Right lobe of liver (tissue), 4 donors: ENCODE results near the gene RECK.

ENCODE experiments used
- POLR2A ChIP-seq: fragments of 450-650 bp; IDR thresholded peaks from one replicate; pipeline ENCODE4 v1.6.1; 2017; ENCODE audit warnings: antibody characterized with exemption, mild to moderate bottlenecking
- TF ChIP-seq, protein P1 (sequence below), 4 donors: fragments of 200-600 bp in 3 of 4; fragments of 450-650 bp in 1 of 4; IDR thresholded peaks; one replicate each; pipeline versions ENCODE4 v1.5.1 to v1.8.0; 2016 to 2022; ENCODE audit warnings: antibody characterized with exemption in 4 of 4, mild to moderate bottlenecking in 2 of 4
- donor health status: DM: no; HTN: no; CAD: no.
- donor health status: DM: no; HTN: no; CAD: no.
- donor health status: DM: no; HTN: yes; CAD: no.

DNA sequence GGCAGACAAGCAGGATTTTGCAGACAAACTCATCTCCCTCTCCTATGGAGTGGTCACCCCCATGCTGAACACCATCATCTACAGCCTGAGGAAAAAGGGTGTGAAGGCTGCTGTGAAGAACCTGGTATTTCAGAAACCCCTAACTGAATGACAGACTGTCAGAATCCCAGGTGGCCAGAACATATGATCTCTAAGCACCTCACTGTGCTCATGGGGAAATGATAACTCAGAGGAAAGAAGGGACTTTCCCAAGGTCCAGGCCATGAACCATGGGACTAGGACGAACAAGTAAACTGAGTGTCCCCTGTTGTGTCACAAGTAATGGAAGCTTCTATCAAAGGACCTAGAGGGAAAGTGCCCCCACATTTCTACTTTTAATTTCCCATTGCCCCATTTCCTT is 14.7 kb upstream of the RECK start:
- TF ChIP-seq, protein P1, sequence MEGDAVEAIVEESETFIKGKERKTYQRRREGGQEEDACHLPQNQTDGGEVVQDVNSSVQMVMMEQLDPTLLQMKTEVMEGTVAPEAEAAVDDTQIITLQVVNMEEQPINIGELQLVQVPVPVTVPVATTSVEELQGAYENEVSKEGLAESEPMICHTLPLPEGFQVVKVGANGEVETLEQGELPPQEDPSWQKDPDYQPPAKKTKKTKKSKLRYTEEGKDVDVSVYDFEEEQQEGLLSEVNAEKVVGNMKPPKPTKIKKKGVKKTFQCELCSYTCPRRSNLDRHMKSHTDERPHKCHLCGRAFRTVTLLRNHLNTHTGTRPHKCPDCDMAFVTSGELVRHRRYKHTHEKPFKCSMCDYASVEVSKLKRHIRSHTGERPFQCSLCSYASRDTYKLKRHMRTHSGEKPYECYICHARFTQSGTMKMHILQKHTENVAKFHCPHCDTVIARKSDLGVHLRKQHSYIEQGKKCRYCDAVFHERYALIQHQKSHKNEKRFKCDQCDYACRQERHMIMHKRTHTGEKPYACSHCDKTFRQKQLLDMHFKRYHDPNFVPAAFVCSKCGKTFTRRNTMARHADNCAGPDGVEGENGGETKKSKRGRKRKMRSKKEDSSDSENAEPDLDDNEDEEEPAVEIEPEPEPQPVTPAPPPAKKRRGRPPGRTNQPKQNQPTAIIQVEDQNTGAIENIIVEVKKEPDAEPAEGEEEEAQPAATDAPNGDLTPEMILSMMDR (IDR thresholded peaks at IDR 0.05) = no peak
- no peak for TF ChIP-seq POLR2A
